ENCODE data around the gene CLEC4F.

DNA sequence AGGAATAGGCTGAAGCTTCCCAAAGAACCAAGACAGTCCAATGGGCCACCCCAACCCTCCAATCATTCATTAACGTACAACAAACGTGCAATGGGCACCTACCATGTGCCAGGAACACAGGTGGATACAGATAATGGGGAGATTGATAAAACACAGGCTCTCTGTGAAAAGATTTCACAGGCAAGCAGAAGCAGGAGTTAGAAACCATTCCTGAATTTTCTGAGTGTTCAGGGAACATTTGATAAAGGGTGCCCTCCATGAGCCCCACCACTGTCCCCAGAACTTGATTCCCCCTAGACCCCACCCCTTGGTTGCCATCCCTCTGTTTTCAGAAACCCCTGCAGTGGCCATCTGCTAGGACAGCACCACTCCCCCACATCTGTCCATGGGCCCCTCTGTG lies 13.7 kb upstream of the CLEC4F start:
- TF ChIP-seq, protein P1, sequence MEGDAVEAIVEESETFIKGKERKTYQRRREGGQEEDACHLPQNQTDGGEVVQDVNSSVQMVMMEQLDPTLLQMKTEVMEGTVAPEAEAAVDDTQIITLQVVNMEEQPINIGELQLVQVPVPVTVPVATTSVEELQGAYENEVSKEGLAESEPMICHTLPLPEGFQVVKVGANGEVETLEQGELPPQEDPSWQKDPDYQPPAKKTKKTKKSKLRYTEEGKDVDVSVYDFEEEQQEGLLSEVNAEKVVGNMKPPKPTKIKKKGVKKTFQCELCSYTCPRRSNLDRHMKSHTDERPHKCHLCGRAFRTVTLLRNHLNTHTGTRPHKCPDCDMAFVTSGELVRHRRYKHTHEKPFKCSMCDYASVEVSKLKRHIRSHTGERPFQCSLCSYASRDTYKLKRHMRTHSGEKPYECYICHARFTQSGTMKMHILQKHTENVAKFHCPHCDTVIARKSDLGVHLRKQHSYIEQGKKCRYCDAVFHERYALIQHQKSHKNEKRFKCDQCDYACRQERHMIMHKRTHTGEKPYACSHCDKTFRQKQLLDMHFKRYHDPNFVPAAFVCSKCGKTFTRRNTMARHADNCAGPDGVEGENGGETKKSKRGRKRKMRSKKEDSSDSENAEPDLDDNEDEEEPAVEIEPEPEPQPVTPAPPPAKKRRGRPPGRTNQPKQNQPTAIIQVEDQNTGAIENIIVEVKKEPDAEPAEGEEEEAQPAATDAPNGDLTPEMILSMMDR (IDR thresholded peaks at IDR 0.05 in 8 of 11, conservative IDR thresholded peaks at IDR 0.05 in 3 of 11), result no peak
- TF ChIP-seq POLR2AphosphoS5 (IDR thresholded peaks at IDR 0.05), result no peak
